ENCODE measurements around the gene DPYD. TPM values are rescaled to one million over a fixed set of nuclear protein-coding genes. Genes with fewer than 3 reads are reported as not detected.
A peak's percentile ranks its signal among the peaks of the same experiment; 100 is the strongest.

The DPYD gene
- polyA plus RNA-seq, 4 donors, result 11.9 to 31.8 (median 26.0) TPM

DNA sequence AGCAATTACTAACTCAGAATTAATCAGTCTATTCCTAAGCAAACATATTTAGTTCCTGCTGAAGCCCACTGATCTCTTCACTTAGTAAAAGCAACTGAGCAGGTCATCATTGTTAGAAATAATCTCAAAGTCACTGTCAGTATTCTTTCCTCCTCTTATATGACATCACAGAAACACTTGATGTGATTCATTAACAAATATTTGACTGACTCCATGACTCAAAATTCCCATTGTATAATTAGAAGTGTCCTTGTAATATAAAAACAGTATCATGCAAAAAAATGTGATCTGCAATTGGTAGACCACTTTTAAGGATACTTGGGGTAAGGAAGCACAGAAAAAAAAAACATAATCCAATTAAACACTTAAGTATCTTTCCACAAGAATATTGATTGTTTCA is 194.4 kb downstream of the DPYD start:
- Histone ChIP-seq H3K4me1 (ENCODE audit: control insufficient read depth in 3 of 3, insufficient read depth in 2 of 3, low read depth in 1 of 3, low read length in 2 of 3) (peaks cover 0 to under 1% (median 0%) of the 10 kb centered on the region in 3 donors), H3K4me3 (ENCODE audit: low read depth in 1 of 3, low read length in 3 of 3) (no peak overlapping the region), H3K9me3 (ENCODE audit: control insufficient read depth in 2 of 2, insufficient read depth in 1 of 2, low read depth in 1 of 2, low read length in 1 of 2) (no peaks in the 10 kb centered on the region), H3K27ac (ENCODE audit: low read depth in 1 of 3, low read length in 2 of 3) (no peak overlapping the region), H3K36me3 (ENCODE audit: control insufficient read depth in 3 of 3, insufficient read depth in 2 of 3, low read depth in 1 of 3, low read length in 3 of 3) (no peaks in the 10 kb centered on the region), H3K27me3 (ENCODE audit: control insufficient read depth in 3 of 3, insufficient read depth in 3 of 3, low read length in 3 of 3) (no peaks in the 10 kb centered on the region)
- no peak for FAIRE-seq
- no peak for DNase-seq

DNA sequence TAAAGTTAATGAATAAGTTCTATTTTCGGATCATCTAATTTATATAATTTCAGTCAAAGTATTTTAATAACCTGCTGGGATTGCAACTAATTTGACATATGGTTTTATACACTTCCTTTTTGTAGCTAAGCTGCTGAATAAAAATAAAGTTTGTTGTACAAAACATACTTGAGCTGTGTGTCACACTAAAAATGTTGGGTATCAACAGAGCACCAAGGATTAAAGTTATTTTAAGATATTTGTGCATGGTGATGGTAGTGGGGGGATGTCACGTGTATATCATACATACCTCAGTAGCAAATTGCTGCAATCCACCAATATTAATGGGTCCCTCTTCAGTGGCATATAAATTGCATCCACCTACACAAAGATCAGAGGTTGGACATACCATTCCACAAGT is 199.6 kb downstream of the DPYD start:
- peaks cover 0 to 3% (median 0%) of the 10 kb centered on the region in 3 donors for H3K36me3 ChIP-seq (ENCODE audit: control insufficient read depth in 3 of 3, insufficient read depth in 2 of 3, low read depth in 1 of 3, low read length in 3 of 3)
- WGBS, 3 donors, result 88 to 94% (median 93%) methylated on average over 2 of the region's 2 CpGs

DNA sequence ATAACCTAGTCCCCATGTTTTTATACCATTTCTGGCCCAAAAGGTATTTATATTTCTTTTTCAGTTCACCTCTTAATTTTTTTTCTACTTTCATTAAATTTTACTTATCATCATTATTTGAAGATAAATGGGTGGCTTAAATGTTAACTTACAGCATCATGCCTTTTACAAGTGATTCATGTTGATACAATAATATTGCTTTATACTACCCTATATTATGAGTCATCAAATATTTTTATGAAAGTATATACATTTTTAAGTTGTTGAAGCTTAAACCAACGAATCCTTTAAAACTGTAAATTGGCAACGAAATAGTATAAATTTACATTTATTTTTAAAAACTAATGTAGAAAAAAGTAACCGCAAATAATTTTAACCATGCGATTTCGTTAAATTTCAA is 207.9 kb downstream of the DPYD start:
- no peak for DNase-seq
- H3K27me3 ChIP-seq (ENCODE audit: control insufficient read depth in 3 of 3, insufficient read depth in 3 of 3, low read length in 3 of 3), result no peaks in the 10 kb centered on the region
- H3K36me3 ChIP-seq (ENCODE audit: control insufficient read depth in 3 of 3, insufficient read depth in 2 of 3, low read depth in 1 of 3, low read length in 3 of 3), result no peaks in the 10 kb centered on the region
- H3K4me1 ChIP-seq (ENCODE audit: control insufficient read depth in 3 of 3, insufficient read depth in 2 of 3, low read depth in 1 of 3, low read length in 2 of 3), result no peaks in the 10 kb centered on the region
- no peak overlapping the region for H3K4me3 ChIP-seq (ENCODE audit: low read depth in 1 of 3, low read length in 3 of 3)
- H3K9me3 ChIP-seq (ENCODE audit: control insufficient read depth in 2 of 2, insufficient read depth in 1 of 2, low read depth in 1 of 2, low read length in 1 of 2), result no peaks in the 10 kb centered on the region
- H3K27ac ChIP-seq (ENCODE audit: low read depth in 1 of 3, low read length in 2 of 3), result no peak overlapping the region
- WGBS, 3 donors, result 92 to 93% (median 93%) methylated on average over 5 of the region's 5 CpGs
- FAIRE-seq, result no peak

More for the DNA sequence above, 199.6 kb downstream of the DPYD start:
- H3K27ac ChIP-seq (ENCODE audit: low read depth in 1 of 3, low read length in 2 of 3), result no peak overlapping the region
- FAIRE-seq (no peak), DNase-seq (no peak)
- H3K4me1 ChIP-seq (ENCODE audit: control insufficient read depth in 3 of 3, insufficient read depth in 2 of 3, low read depth in 1 of 3, low read length in 2 of 3), result peaks cover 0 to 3% (median 0%) of the 10 kb centered on the region in 3 donors
- no peaks in the 10 kb centered on the region for H3K27me3 ChIP-seq (ENCODE audit: control insufficient read depth in 3 of 3, insufficient read depth in 3 of 3, low read length in 3 of 3)
- no peaks in the 10 kb centered on the region for H3K9me3 ChIP-seq (ENCODE audit: control insufficient read depth in 2 of 2, insufficient read depth in 1 of 2, low read depth in 1 of 2, low read length in 1 of 2)
- H3K4me3 ChIP-seq (ENCODE audit: low read depth in 1 of 3, low read length in 3 of 3), result no peak overlapping the region

DNA sequence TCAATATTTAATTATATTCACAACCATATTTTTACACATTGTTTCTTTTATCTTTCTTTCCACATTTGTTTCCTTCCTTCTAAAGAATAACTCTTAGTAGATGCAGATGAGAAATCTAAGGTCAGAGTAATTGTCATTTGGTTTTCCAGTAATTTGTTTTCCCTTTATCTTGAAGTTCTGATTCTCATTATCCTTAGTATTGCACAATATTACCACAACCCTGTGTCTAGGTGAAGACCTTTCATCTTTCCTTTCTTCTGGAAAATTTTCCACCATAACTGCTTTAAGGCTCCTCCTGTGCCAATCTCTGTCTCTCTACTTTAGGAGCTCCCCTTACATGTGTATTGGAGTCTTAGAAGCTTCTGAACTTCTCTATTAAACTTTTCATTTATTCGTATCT is 209.0 kb downstream of the DPYD start:
- no peak for DNase-seq
- H3K4me3 ChIP-seq (ENCODE audit: low read depth in 1 of 3, low read length in 3 of 3), result no peak overlapping the region
- H3K9me3 ChIP-seq (ENCODE audit: control insufficient read depth in 2 of 2, insufficient read depth in 1 of 2, low read depth in 1 of 2, low read length in 1 of 2), result no peaks in the 10 kb centered on the region
- no peaks in the 10 kb centered on the region for H3K4me1 ChIP-seq (ENCODE audit: control insufficient read depth in 3 of 3, insufficient read depth in 2 of 3, low read depth in 1 of 3, low read length in 2 of 3)
- no peak overlapping the region for H3K27ac ChIP-seq (ENCODE audit: low read depth in 1 of 3, low read length in 2 of 3)
- no peak for FAIRE-seq
- no peaks in the 10 kb centered on the region for H3K36me3 ChIP-seq (ENCODE audit: control insufficient read depth in 3 of 3, insufficient read depth in 2 of 3, low read depth in 1 of 3, low read length in 3 of 3)
- WGBS, 3 donors, result 92 to 100% (median 100%) methylated on average over 1 of the region's 1 CpG
- no peaks in the 10 kb centered on the region for H3K27me3 ChIP-seq (ENCODE audit: control insufficient read depth in 3 of 3, insufficient read depth in 3 of 3, low read length in 3 of 3)

DNA sequence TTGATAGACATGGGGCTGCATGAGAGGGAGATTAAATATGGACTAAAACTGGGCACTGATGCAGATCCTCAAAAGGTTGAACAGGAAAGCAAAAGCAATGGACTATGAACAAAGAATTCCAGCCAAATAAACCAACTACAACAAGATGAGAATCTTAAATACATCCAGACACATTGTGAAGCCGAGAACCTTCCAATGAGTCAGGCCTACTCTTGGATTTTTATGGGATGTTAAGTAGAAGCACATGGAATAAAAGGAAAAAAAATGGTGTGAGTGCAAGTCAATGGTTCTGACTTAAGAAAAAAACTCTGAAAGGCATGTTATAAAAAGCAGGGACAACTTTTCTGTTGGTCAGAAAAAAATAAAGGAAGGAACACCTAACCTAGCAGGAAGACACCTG is 227.2 kb downstream of the DPYD start:
- no peak for FAIRE-seq
- H3K4me3 ChIP-seq (ENCODE audit: low read depth in 1 of 3, low read length in 3 of 3), result no peak overlapping the region
- 90 to 95% (median 90%) methylated on average over 1 of the region's 1 CpG for WGBS, 3 donors
- DNase-seq, result no peak
- H3K9me3 ChIP-seq (ENCODE audit: control insufficient read depth in 2 of 2, insufficient read depth in 1 of 2, low read depth in 1 of 2, low read length in 1 of 2), result no peaks in the 10 kb centered on the region
- H3K36me3 ChIP-seq (ENCODE audit: control insufficient read depth in 3 of 3, insufficient read depth in 2 of 3, low read depth in 1 of 3, low read length in 3 of 3), result peaks cover 0 to 2% (median 0%) of the 10 kb centered on the region in 3 donors
- no peaks in the 10 kb centered on the region for H3K4me1 ChIP-seq (ENCODE audit: control insufficient read depth in 3 of 3, insufficient read depth in 2 of 3, low read depth in 1 of 3, low read length in 2 of 3)
- H3K27me3 ChIP-seq (ENCODE audit: control insufficient read depth in 3 of 3, insufficient read depth in 3 of 3, low read length in 3 of 3), result no peaks in the 10 kb centered on the region
- no peak overlapping the region for H3K27ac ChIP-seq (ENCODE audit: low read depth in 1 of 3, low read length in 2 of 3)

DNA sequence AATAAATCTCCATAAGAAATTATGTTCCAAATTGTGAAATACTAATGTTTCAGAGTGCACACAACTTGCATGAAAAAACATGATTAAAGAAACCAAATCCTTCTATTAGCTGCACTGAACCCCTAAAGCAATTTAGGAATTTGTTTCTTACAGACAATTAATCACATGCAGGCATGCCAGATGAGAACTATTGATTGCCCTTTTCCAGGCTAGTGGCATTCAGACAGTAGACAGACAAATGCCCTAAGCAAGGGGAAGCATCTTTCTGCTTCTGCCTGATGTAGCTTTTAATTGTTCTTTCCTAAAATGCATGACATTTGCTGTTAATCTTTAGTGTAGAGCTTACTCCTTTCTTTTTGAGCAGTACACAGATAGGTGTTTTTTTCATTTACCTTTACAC is 229.5 kb downstream of the DPYD start:
- peaks cover 0 to 2% (median 0%) of the 10 kb centered on the region in 3 donors for H3K36me3 ChIP-seq (ENCODE audit: control insufficient read depth in 3 of 3, insufficient read depth in 2 of 3, low read depth in 1 of 3, low read length in 3 of 3)
- H3K4me3 ChIP-seq (ENCODE audit: low read depth in 1 of 3, low read length in 3 of 3), result no peak overlapping the region
- FAIRE-seq (no peak), DNase-seq (no peak)
- H3K27ac ChIP-seq (ENCODE audit: low read depth in 1 of 3, low read length in 2 of 3), result no peak overlapping the region
- peaks cover 0 to 2% of the 10 kb centered on the region in 2 donors for H3K9me3 ChIP-seq (ENCODE audit: control insufficient read depth in 2 of 2, insufficient read depth in 1 of 2, low read depth in 1 of 2, low read length in 1 of 2)
- H3K4me1 ChIP-seq (ENCODE audit: control insufficient read depth in 3 of 3, insufficient read depth in 2 of 3, low read depth in 1 of 3, low read length in 2 of 3), result no peaks in the 10 kb centered on the region
- H3K27me3 ChIP-seq (ENCODE audit: control insufficient read depth in 3 of 3, insufficient read depth in 3 of 3, low read length in 3 of 3), result no peaks in the 10 kb centered on the region

DNA sequence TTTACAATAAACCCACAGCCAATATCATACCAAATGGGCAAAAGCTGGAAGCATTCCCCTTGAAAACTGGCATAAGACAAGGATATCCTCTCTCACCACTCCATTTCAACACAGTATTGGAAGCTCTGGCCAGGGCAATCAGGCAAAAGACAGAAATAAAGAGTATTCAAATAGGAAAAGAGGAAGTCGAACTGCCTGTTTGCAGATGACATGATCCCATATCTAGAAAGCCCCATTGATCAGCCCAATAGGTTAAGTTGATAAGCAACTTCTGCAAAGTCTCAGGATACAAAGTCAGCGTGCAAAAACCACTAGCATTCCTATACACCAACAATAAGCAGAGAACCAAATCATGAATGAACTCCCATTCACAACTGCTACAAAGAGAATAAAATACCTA is 235.5 kb downstream of the DPYD start:
- H3K27me3 ChIP-seq (ENCODE audit: control insufficient read depth in 3 of 3, insufficient read depth in 3 of 3, low read length in 3 of 3), result no peaks in the 10 kb centered on the region
- FAIRE-seq (no peak), DNase-seq (no peak)
- peaks cover 0 to 2% of the 10 kb centered on the region in 2 donors for H3K9me3 ChIP-seq (ENCODE audit: control insufficient read depth in 2 of 2, insufficient read depth in 1 of 2, low read depth in 1 of 2, low read length in 1 of 2)
- H3K4me3 ChIP-seq (ENCODE audit: low read depth in 1 of 3, low read length in 3 of 3), result no peak overlapping the region
- no peaks in the 10 kb centered on the region for H3K36me3 ChIP-seq (ENCODE audit: control insufficient read depth in 3 of 3, insufficient read depth in 2 of 3, low read depth in 1 of 3, low read length in 3 of 3)
- H3K4me1 ChIP-seq (ENCODE audit: control insufficient read depth in 3 of 3, insufficient read depth in 2 of 3, low read depth in 1 of 3, low read length in 2 of 3), result no peaks in the 10 kb centered on the region
- H3K27ac ChIP-seq (ENCODE audit: low read depth in 1 of 3, low read length in 2 of 3), result no peak overlapping the region
- 87 to 89% (median 88%) methylated on average over 2 of the region's 2 CpGs for WGBS, 3 donors

DNA sequence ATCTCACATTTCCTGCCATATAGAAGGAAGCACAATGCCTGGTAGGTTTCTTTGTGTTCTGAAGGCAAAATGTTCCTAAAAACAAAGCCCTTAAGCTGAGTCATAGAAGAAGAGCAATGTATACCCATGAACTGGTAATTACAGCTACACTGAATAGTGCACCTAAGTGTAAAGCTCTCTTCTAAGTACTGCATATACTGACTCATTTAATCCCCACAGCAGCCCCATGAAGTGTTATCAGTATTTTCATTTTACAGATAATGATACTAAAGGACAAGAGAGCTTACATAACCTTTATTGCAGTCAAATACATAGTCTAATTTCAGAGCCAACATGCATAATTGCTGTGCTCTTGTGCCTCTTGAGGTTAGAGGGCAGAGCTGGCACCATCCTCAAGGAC is 239.9 kb downstream of the DPYD start:
- FAIRE-seq (no peak), DNase-seq (peak; percentile 16 to 52)
- Histone ChIP-seq H3K27me3 (ENCODE audit: control insufficient read depth in 3 of 3, insufficient read depth in 3 of 3, low read length in 3 of 3) (no peaks in the 10 kb centered on the region), H3K36me3 (ENCODE audit: control insufficient read depth in 3 of 3, insufficient read depth in 2 of 3, low read depth in 1 of 3, low read length in 3 of 3) (peaks cover 0 to 2% (median 0%) of the 10 kb centered on the region in 3 donors), H3K4me1 (ENCODE audit: control insufficient read depth in 3 of 3, insufficient read depth in 2 of 3, low read depth in 1 of 3, low read length in 2 of 3) (no peaks in the 10 kb centered on the region), H3K9me3 (ENCODE audit: control insufficient read depth in 2 of 2, insufficient read depth in 1 of 2, low read depth in 1 of 2, low read length in 1 of 2) (no peaks in the 10 kb centered on the region), H3K27ac (ENCODE audit: low read depth in 1 of 3, low read length in 2 of 3) (no peak overlapping the region), H3K4me3 (ENCODE audit: low read depth in 1 of 3, low read length in 3 of 3) (no peak overlapping the region)

DNA sequence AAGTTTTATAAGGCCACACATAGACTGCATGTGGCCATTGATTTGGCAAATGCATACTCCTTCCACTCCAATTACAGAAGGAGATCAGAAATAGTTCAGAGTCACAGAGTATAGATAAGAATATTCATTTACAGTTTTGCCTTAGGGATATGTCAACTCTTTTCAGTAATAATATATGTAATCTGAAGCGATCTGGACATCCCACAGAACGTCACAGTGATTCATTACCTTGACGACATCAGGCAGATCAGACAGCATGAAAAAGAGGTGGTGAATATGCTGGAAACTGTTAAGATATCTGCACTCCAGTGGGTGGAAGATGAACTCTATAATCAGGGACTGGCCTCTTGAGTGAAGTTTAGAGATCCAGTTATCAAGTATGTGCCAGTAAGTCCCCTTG is 240.4 kb downstream of the DPYD start:
- FAIRE-seq, result no peak
- Histone ChIP-seq H3K9me3 (ENCODE audit: control insufficient read depth in 2 of 2, insufficient read depth in 1 of 2, low read depth in 1 of 2, low read length in 1 of 2) (no peaks in the 10 kb centered on the region), H3K27me3 (ENCODE audit: control insufficient read depth in 3 of 3, insufficient read depth in 3 of 3, low read length in 3 of 3) (no peaks in the 10 kb centered on the region), H3K4me3 (ENCODE audit: low read depth in 1 of 3, low read length in 3 of 3) (no peak overlapping the region), H3K36me3 (ENCODE audit: control insufficient read depth in 3 of 3, insufficient read depth in 2 of 3, low read depth in 1 of 3, low read length in 3 of 3) (peaks cover 0 to 2% (median 0%) of the 10 kb centered on the region in 3 donors), H3K4me1 (ENCODE audit: control insufficient read depth in 3 of 3, insufficient read depth in 2 of 3, low read depth in 1 of 3, low read length in 2 of 3) (no peaks in the 10 kb centered on the region), H3K27ac (ENCODE audit: low read depth in 1 of 3, low read length in 2 of 3) (no peak overlapping the region)
- WGBS, 3 donors, result 91% methylated on average over 3 of the region's 3 CpGs
- DNase-seq, result no peak
